PC-3 (cell line): ENCODE data around the gene MRPL40. TPM values are rescaled to one million over a fixed set of nuclear protein-coding genes. Genes with fewer than 3 reads are reported as not detected.

ENCODE experiments used
- ATAC-seq: fragments of 200-7000 bp; cut with Tn5 transposase; 2 replicates; pipeline ENCODE4 v1.9.1; 2020; ENCODE audit warnings: mild to moderate bottlenecking, moderate library complexity
- BruUV-seq: library from RNA; stranded (reverse); fragments of 400-500 nt; replicated peaks from 2 replicates; lab custom pipeline; 2021; lab: Mats Ljungman, UMichigan
- CTCF ChIA-PET: fragments of 300-600 bp; sonication (Branson Sonifier 250); formaldehyde crosslinking; loops from one replicate; lab custom pipeline; 2022; ENCODE audit warnings: antibody characterized with exemption; lab: Charles Lee
- POLR2A ChIA-PET: fragments of 300-600 bp; sonication (Branson Sonifier 250); formaldehyde crosslinking; loops from one replicate; lab custom pipeline; 2022; ENCODE audit warnings: antibody characterized with exemption; ENCODE audit not compliant: unreplicated experiment; lab: Charles Lee
- DNase-seq: peaks from one replicate; pipeline ENCODE4 v3.0.0-alpha.2; 2015
- H2AFZ ChIP-seq: fragments of 300-600 bp; sonication (generic); 2 replicates; pipeline ENCODE4 v1.6.0; 2016; ENCODE audit warnings: antibody characterized with exemption, low read length
- H3F3A ChIP-seq: fragments of 300-600 bp; sonication (generic); one replicate; pipeline ENCODE4 v1.6.0; 2017; ENCODE audit warnings: antibody characterized with exemption, low read length, control low read depth, mild to moderate bottlenecking; ENCODE audit not compliant: unreplicated experiment
- H3K27ac ChIP-seq: fragments of 300-600 bp; sonication (generic); 2 replicates; pipeline ENCODE4 v1.5.1; 2016; ENCODE audit warnings: mild to moderate bottlenecking, low read length
- H3K27me3 ChIP-seq: fragments of 300-600 bp; sonication (generic); 2 replicates; pipeline ENCODE4 v1.6.1; 2016; ENCODE audit warnings: low read length, mixed read lengths
- H3K36me3 ChIP-seq: fragments of 300-600 bp; sonication (generic); 2 replicates; pipeline ENCODE4 v1.6.1; 2016; ENCODE audit warnings: low read depth, mixed run types, low read length, mixed read lengths
- H3K4me1 ChIP-seq: fragments of 300-600 bp; sonication (generic); 2 replicates; pipeline ENCODE4 v1.5.1; 2016; ENCODE audit warnings: low read length; ENCODE audit not compliant: insufficient read depth
- H3K4me2 ChIP-seq: fragments of 300-600 bp; sonication (generic); 2 replicates; pipeline ENCODE4 v1.6.0; 2016; ENCODE audit warnings: low read length
- H3K4me3 ChIP-seq: fragments of 300-600 bp; sonication (generic); 2 replicates; pipeline ENCODE4 v1.5.1; 2016; ENCODE audit warnings: mild to moderate bottlenecking, low read length, mixed read lengths
- H3K79me2 ChIP-seq: fragments of 300-600 bp; sonication (generic); 2 replicates; pipeline ENCODE4 v1.6.1; 2017; ENCODE audit warnings: low read length, mixed read lengths
- H3K9ac ChIP-seq: fragments of 300-600 bp; sonication (generic); 2 replicates; pipeline ENCODE4 v1.6.0; 2016; ENCODE audit warnings: mild to moderate bottlenecking, low read length
- H3K9me2 ChIP-seq: fragments of 300-600 bp; sonication (generic); replicated peaks from 2 replicates; pipeline ENCODE4 v1.6.1; 2016; ENCODE audit warnings: mixed run types, low read length, mixed read lengths
- H3K9me3 ChIP-seq: fragments of 300-600 bp; sonication (generic); 2 replicates; pipeline ENCODE4 v1.6.1; 2016; ENCODE audit warnings: low read length, mixed read lengths
- H4K20me1 ChIP-seq: fragments of 300-600 bp; sonication (generic); 2 replicates; pipeline ENCODE4 v1.6.1; 2016; ENCODE audit warnings: low read length, mixed read lengths
- EZH2 ChIP-seq: fragments of 300-600 bp; sonication (generic); IDR thresholded peaks from one replicate; pipeline ENCODE4 v1.6.1; 2017; ENCODE audit warnings: antibody characterized with exemption, mild to moderate bottlenecking, low read length; ENCODE audit not compliant: unreplicated experiment
- EZH2phosphoT487 ChIP-seq: fragments of 300-600 bp; sonication (generic); IDR thresholded peaks from 2 replicates; pipeline ENCODE4 v1.6.1; 2018; ENCODE audit warnings: mild to moderate bottlenecking, antibody characterized with exemption, low read length, borderline replicate concordance
- intact Hi-C: fragments of 100-400 bp; cut with micrococcal nuclease; formaldehyde crosslinking; loops from 2 replicates; pipeline ENCODE4 v1.9.0; 2023
- total RNA-seq: library from RNA; depleted of rRNA; stranded (reverse); fragments of >200 nt; gene quantifications from 2 replicates; pipeline ENCODE4 v1.2.3, GENCODE V29; 2014
- TF ChIP-seq, protein P1 (sequence below): fragments of 300-600 bp; sonication (generic); conservative IDR thresholded peaks from 2 replicates; pipeline ENCODE4 v1.5.1; 2017; ENCODE audit warnings: antibody characterized with exemption, low read depth, mild to moderate bottlenecking, low read length

Gene MRPL40
- total RNA-seq, 1 experiment from 2014 or later, result 55.1 TPM

DNA sequence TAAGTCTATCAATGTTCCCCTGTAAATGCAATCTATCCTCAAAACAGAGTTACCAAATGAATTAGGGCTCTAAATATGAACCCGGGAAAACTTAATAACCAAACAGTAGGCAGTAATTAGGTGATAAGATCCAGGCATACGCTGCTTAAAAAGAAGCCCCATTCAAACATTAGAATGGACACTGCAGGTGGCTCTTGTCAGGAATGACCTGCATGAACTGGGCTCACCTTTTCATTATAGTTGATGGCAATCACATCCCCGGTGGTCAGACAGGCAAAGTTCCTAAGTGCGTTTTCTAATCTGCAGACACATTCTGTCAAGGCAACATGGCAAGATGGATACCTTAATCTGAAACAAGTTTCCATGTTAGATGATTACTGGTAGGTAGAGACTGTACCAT is 32.6 kb downstream of the MRPL40 start:
- Histone ChIP-seq H3K4me3 (no peak overlapping the region), H3F3A (no peaks in the 10 kb centered on the region), H3K36me3 (peaks cover 44% of the 10 kb centered on the region), H3K4me1 (no peaks in the 10 kb centered on the region), H3K27ac (no peak overlapping the region), H4K20me1 (no peaks in the 10 kb centered on the region), H3K27me3 (no peaks in the 10 kb centered on the region), H3K9ac (no peak overlapping the region), H3K4me2 (no peak overlapping the region), H2AFZ (no peak overlapping the region), H3K9me2 (no peaks in the 10 kb centered on the region), H3K9me3 (no peaks in the 10 kb centered on the region), H3K79me2 (no peaks in the 10 kb centered on the region)
- intact Hi-C loops, result no loop called here
- ChIA-PET CTCF (no interaction called here), POLR2A (no interaction called here)
- TF ChIP-seq EZH2phosphoT487 (no peak), EZH2 (no peak)
- TF ChIP-seq, protein P1, sequence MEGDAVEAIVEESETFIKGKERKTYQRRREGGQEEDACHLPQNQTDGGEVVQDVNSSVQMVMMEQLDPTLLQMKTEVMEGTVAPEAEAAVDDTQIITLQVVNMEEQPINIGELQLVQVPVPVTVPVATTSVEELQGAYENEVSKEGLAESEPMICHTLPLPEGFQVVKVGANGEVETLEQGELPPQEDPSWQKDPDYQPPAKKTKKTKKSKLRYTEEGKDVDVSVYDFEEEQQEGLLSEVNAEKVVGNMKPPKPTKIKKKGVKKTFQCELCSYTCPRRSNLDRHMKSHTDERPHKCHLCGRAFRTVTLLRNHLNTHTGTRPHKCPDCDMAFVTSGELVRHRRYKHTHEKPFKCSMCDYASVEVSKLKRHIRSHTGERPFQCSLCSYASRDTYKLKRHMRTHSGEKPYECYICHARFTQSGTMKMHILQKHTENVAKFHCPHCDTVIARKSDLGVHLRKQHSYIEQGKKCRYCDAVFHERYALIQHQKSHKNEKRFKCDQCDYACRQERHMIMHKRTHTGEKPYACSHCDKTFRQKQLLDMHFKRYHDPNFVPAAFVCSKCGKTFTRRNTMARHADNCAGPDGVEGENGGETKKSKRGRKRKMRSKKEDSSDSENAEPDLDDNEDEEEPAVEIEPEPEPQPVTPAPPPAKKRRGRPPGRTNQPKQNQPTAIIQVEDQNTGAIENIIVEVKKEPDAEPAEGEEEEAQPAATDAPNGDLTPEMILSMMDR, result no peak
- DNase-seq (no peak), ATAC-seq (no peak)
- no TSS peak for BruUV-seq

DNA sequence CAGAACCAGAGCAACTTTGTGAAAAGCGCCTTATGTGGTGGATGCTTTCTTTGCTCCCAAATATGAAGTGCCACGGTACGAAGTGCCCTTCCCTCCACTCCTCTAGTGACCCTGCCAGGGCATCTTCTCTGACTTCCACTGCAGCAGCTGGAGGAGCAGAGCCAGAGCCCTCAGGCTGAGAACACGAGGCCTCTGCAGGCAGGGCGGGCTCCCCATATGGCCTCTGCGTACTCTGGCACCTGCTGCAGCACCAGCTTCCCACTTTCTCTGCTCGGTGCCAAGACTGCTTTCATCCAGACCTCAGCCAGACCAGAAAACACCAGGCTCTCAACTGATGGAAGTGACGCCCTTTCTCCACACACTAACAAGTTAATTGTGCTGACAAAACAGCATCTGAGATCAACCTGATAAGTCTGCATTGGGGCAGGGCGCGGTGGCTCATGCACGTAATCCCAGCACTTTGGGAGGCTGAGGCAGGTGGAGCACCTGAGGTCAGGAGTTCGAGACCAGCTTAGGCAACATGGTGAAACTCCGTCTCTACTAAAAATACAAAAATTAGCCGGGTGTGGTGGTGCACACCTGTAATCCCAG is 33.9 kb downstream of the MRPL40 start:
- no peaks in the 10 kb centered on the region for H3K9me2 ChIP-seq
- H3K4me1 ChIP-seq, result no peaks in the 10 kb centered on the region
- H3K4me3 ChIP-seq, result no peak overlapping the region
- TF ChIP-seq EZH2, result no peak
- no peak for TF ChIP-seq EZH2phosphoT487
- TF ChIP-seq, protein P1, result no peak
- DNase-seq, result no peak
- BruUV-seq, result no TSS peak
- H3K36me3 ChIP-seq, result peaks cover 51% of the 10 kb centered on the region
- no peaks in the 10 kb centered on the region for H3K27me3 ChIP-seq
- ATAC-seq, result no peak
- H3K79me2 ChIP-seq, result no peaks in the 10 kb centered on the region
- no peaks in the 10 kb centered on the region for H3K9me3 ChIP-seq
- ChIA-PET POLR2A (interaction anchor here (0.6 to 0.7 kb wide), 2 partner anchors 8 to 1083 kb away, joined by 6 to 10 read pairs; no protein-coding TSS in a partner anchor), CTCF (no interaction called here)
- H3K9ac ChIP-seq, result no peak overlapping the region
- no peaks in the 10 kb centered on the region for H4K20me1 ChIP-seq
- no peak overlapping the region for H3K27ac ChIP-seq
- H2AFZ ChIP-seq, result no peak overlapping the region
- H3K4me2 ChIP-seq, result no peak overlapping the region
- H3F3A ChIP-seq, result no peaks in the 10 kb centered on the region
- intact Hi-C loops, result no loop called here
